PC-3 (cell line): ENCODE results near the gene VAV3. TPM values are rescaled to one million over a fixed set of nuclear protein-coding genes. Genes with fewer than 3 reads are reported as not detected.

Source experiments
- ATAC-seq: fragments of 200-7000 bp; cut with Tn5 transposase; 2 replicates; pipeline ENCODE4 v1.9.1; 2020; ENCODE audit warnings: mild to moderate bottlenecking, moderate library complexity
- BruUV-seq: library from RNA; stranded (reverse); fragments of 400-500 nt; replicated peaks from 2 replicates; lab custom pipeline; 2021; lab: Mats Ljungman, UMichigan
- CTCF ChIA-PET: fragments of 300-600 bp; sonication (Branson Sonifier 250); formaldehyde crosslinking; loops from one replicate; lab custom pipeline; 2022; ENCODE audit warnings: antibody characterized with exemption; lab: Charles Lee
- POLR2A ChIA-PET: fragments of 300-600 bp; sonication (Branson Sonifier 250); formaldehyde crosslinking; loops from one replicate; lab custom pipeline; 2022; ENCODE audit warnings: antibody characterized with exemption; ENCODE audit not compliant: unreplicated experiment; lab: Charles Lee
- DNase-seq: peaks from one replicate; pipeline ENCODE4 v3.0.0-alpha.2; 2015
- H2AFZ ChIP-seq: fragments of 300-600 bp; sonication (generic); 2 replicates; pipeline ENCODE4 v1.6.0; 2016; ENCODE audit warnings: antibody characterized with exemption, low read length
- H3F3A ChIP-seq: fragments of 300-600 bp; sonication (generic); one replicate; pipeline ENCODE4 v1.6.0; 2017; ENCODE audit warnings: antibody characterized with exemption, low read length, control low read depth, mild to moderate bottlenecking; ENCODE audit not compliant: unreplicated experiment
- H3K27ac ChIP-seq: fragments of 300-600 bp; sonication (generic); 2 replicates; pipeline ENCODE4 v1.5.1; 2016; ENCODE audit warnings: mild to moderate bottlenecking, low read length
- H3K27me3 ChIP-seq: fragments of 300-600 bp; sonication (generic); 2 replicates; pipeline ENCODE4 v1.6.1; 2016; ENCODE audit warnings: low read length, mixed read lengths
- H3K36me3 ChIP-seq: fragments of 300-600 bp; sonication (generic); 2 replicates; pipeline ENCODE4 v1.6.1; 2016; ENCODE audit warnings: low read depth, mixed run types, low read length, mixed read lengths
- H3K4me1 ChIP-seq: fragments of 300-600 bp; sonication (generic); 2 replicates; pipeline ENCODE4 v1.5.1; 2016; ENCODE audit warnings: low read length; ENCODE audit not compliant: insufficient read depth
- H3K4me2 ChIP-seq: fragments of 300-600 bp; sonication (generic); 2 replicates; pipeline ENCODE4 v1.6.0; 2016; ENCODE audit warnings: low read length
- H3K4me3 ChIP-seq: fragments of 300-600 bp; sonication (generic); 2 replicates; pipeline ENCODE4 v1.5.1; 2016; ENCODE audit warnings: mild to moderate bottlenecking, low read length, mixed read lengths
- H3K79me2 ChIP-seq: fragments of 300-600 bp; sonication (generic); 2 replicates; pipeline ENCODE4 v1.6.1; 2017; ENCODE audit warnings: low read length, mixed read lengths
- H3K9ac ChIP-seq: fragments of 300-600 bp; sonication (generic); 2 replicates; pipeline ENCODE4 v1.6.0; 2016; ENCODE audit warnings: mild to moderate bottlenecking, low read length
- H3K9me2 ChIP-seq: fragments of 300-600 bp; sonication (generic); replicated peaks from 2 replicates; pipeline ENCODE4 v1.6.1; 2016; ENCODE audit warnings: mixed run types, low read length, mixed read lengths
- H3K9me3 ChIP-seq: fragments of 300-600 bp; sonication (generic); 2 replicates; pipeline ENCODE4 v1.6.1; 2016; ENCODE audit warnings: low read length, mixed read lengths
- H4K20me1 ChIP-seq: fragments of 300-600 bp; sonication (generic); 2 replicates; pipeline ENCODE4 v1.6.1; 2016; ENCODE audit warnings: low read length, mixed read lengths
- CTCF ChIP-seq: fragments of 300-600 bp; sonication (generic); conservative IDR thresholded peaks from 2 replicates; pipeline ENCODE4 v1.5.1; 2017; ENCODE audit warnings: antibody characterized with exemption, low read depth, mild to moderate bottlenecking, low read length
- EZH2 ChIP-seq: fragments of 300-600 bp; sonication (generic); IDR thresholded peaks from one replicate; pipeline ENCODE4 v1.6.1; 2017; ENCODE audit warnings: antibody characterized with exemption, mild to moderate bottlenecking, low read length; ENCODE audit not compliant: unreplicated experiment
- EZH2phosphoT487 ChIP-seq: fragments of 300-600 bp; sonication (generic); IDR thresholded peaks from 2 replicates; pipeline ENCODE4 v1.6.1; 2018; ENCODE audit warnings: mild to moderate bottlenecking, antibody characterized with exemption, low read length, borderline replicate concordance
- intact Hi-C: fragments of 100-400 bp; cut with micrococcal nuclease; formaldehyde crosslinking; loops from 2 replicates; pipeline ENCODE4 v1.9.0; 2023
- total RNA-seq: library from RNA; depleted of rRNA; stranded (reverse); fragments of >200 nt; gene quantifications from 2 replicates; pipeline ENCODE4 v1.2.3, GENCODE V29; 2014

VAV3 gene
- total RNA-seq, 1 experiment from 2014 or later = 0.73 TPM

DNA sequence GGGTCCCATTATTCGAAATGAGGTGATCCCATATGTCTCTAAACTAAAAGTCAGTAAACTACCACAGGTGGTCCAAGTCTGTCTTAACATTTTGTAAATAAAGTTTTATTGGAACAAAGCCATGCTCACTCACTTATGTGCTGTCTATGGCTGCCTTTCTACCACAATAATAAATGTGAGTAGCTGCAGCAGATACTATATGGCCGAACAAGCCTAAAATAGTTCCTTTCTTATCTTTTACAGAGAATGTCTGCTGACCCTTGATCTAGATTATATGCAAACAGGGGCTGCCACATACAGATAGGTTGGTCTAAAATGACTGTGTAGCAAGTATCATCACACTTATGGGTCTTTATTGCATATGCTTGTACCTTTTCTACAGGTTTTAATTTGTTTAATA, 140.0 kb downstream of the VAV3 start:
- DNase-seq = no peak

GRCh38 chr1:107821340-107821739, 143.6 kb downstream of the VAV3 start:
- no peaks in the 10 kb centered on the region for H3K79me2 ChIP-seq
- intact Hi-C loops = no loop called here
- H3K4me3 ChIP-seq = no peak overlapping the region
- H3K27ac ChIP-seq = no peak overlapping the region; the same call in 1 of the 2 replicates
- no peak overlapping the region for H3K9ac ChIP-seq
- ATAC-seq (peak; percentile 42), DNase-seq (peak; percentile 6)
- H4K20me1 ChIP-seq = no peaks in the 10 kb centered on the region
- no peaks in the 10 kb centered on the region for H3K9me2 ChIP-seq
- no peaks in the 10 kb centered on the region for H3F3A ChIP-seq
- H2AFZ ChIP-seq = no peak overlapping the region
- H3K4me2 ChIP-seq = 0 out of 2 replicates have a peak overlapping the region, but pooled peaks have one; percentile 3
- H3K9me3 ChIP-seq = no peaks in the 10 kb centered on the region
- no peaks in the 10 kb centered on the region for H3K27me3 ChIP-seq
- ChIA-PET CTCF (no interaction called here), POLR2A (no interaction called here)
- TF ChIP-seq CTCF = no peak
- no peak for TF ChIP-seq EZH2phosphoT487
- no peak for TF ChIP-seq EZH2
- no peaks in the 10 kb centered on the region for H3K36me3 ChIP-seq
- no TSS peak for BruUV-seq
- peaks cover 9% of the 10 kb centered on the region for H3K4me1 ChIP-seq

More for the DNA sequence above, 140.0 kb downstream of the VAV3 start:
- ChIA-PET POLR2A (no interaction called here), CTCF (no interaction called here)
- no TSS peak for BruUV-seq
- Histone ChIP-seq H3K27me3 (no peaks in the 10 kb centered on the region), H3K4me2 (no peak overlapping the region), H4K20me1 (no peaks in the 10 kb centered on the region), H2AFZ (no peak overlapping the region), H3K27ac (no peak overlapping the region), H3K9ac (no peak overlapping the region), H3K4me1 (peaks cover 9% of the 10 kb centered on the region), H3K79me2 (no peaks in the 10 kb centered on the region), H3K36me3 (no peaks in the 10 kb centered on the region), H3K4me3 (no peak overlapping the region), H3F3A (no peaks in the 10 kb centered on the region), H3K9me3 (no peaks in the 10 kb centered on the region), H3K9me2 (no peaks in the 10 kb centered on the region)
- ATAC-seq = no peak
- TF ChIP-seq CTCF (no peak), EZH2 (no peak), EZH2phosphoT487 (no peak)
- intact Hi-C loops = no loop called here

GRCh38 chr1:107820801-107821200, 144.2 kb downstream of the VAV3 start:
- ChIA-PET CTCF (no interaction called here), POLR2A (no interaction called here)
- DNase-seq = peak; percentile 68

More at GRCh38 chr1:107820801-107821200, 144.2 kb downstream of the VAV3 start:
- Histone ChIP-seq H3F3A (no peaks in the 10 kb centered on the region), H3K27ac (no peak overlapping the region; the same call in 1 of the 2 replicates), H3K9ac (no peak overlapping the region), H4K20me1 (no peaks in the 10 kb centered on the region), H3K4me1 (peaks cover 9% of the 10 kb centered on the region), H3K9me2 (no peaks in the 10 kb centered on the region), H3K79me2 (no peaks in the 10 kb centered on the region), H3K4me3 (no peak overlapping the region), H3K4me2 (0 out of 2 replicates have a peak overlapping the region, but pooled peaks have one; percentile 3), H2AFZ (no peak overlapping the region), H3K27me3 (no peaks in the 10 kb centered on the region), H3K36me3 (no peaks in the 10 kb centered on the region), H3K9me3 (no peaks in the 10 kb centered on the region)
- no TSS peak for BruUV-seq
- TF ChIP-seq EZH2 (no peak), CTCF (no peak), EZH2phosphoT487 (no peak)
- ATAC-seq = peak; percentile 98
- intact Hi-C loops = no loop called here
